Endodermal cell (in vitro differentiated cells): Measurements from ENCODE around the gene GPC6. TPM values are rescaled to one million over a fixed set of nuclear protein-coding genes. Genes with fewer than 3 reads are reported as not detected.

Experiments
- DNase-seq: peaks from one replicate; pipeline ENCODE4 v3.0.0-alpha.2; 2017
- H3K27ac ChIP-seq: 2 replicates; pipeline ENCODE4 v1.5.1; 2013; ENCODE audit warnings: mild to moderate bottlenecking, low read depth, low read length, moderate library complexity
- H3K27me3 ChIP-seq: 2 replicates; pipeline ENCODE4 v1.6.1; 2013; ENCODE audit warnings: mild to moderate bottlenecking, low read length, moderate library complexity; ENCODE audit not compliant: insufficient read depth, control insufficient read depth, poor library complexity, severe bottlenecking
- H3K36me3 ChIP-seq: 2 replicates; pipeline ENCODE4 v1.7.0; 2013; ENCODE audit warnings: mild to moderate bottlenecking, low read length, moderate library complexity; ENCODE audit not compliant: control insufficient read depth, insufficient read depth
- H3K4me1 ChIP-seq: one replicate; pipeline ENCODE4 v1.7.0; 2013; ENCODE audit warnings: low read length; ENCODE audit not compliant: control insufficient read depth, insufficient read depth
- H3K4me3 ChIP-seq: 2 replicates; pipeline ENCODE4 v1.5.1; 2013; ENCODE audit warnings: mild to moderate bottlenecking, low read length, moderate library complexity
- H3K9ac ChIP-seq: 2 replicates; pipeline ENCODE4 v1.6.1; 2013; ENCODE audit warnings: mild to moderate bottlenecking, low read length, moderate library complexity; ENCODE audit not compliant: poor library complexity, severe bottlenecking; ENCODE audit errors: extremely low read depth
- H3K9me3 ChIP-seq: 2 replicates; pipeline ENCODE4 v1.6.1; 2013; ENCODE audit warnings: mild to moderate bottlenecking, low read length, moderate library complexity; ENCODE audit not compliant: control insufficient read depth
- H3K27ac Mint-ChIP-seq: 2 replicates; pipeline ENCODE4 v1.8.0; 2020; ENCODE audit warnings: mixed read lengths
- H3K27me3 Mint-ChIP-seq: 2 replicates; pipeline ENCODE4 v1.8.0; 2021; ENCODE audit warnings: mild to moderate bottlenecking, mixed read lengths; ENCODE audit not compliant: insufficient read depth
- H3K36me3 Mint-ChIP-seq: 2 replicates; pipeline ENCODE4 v1.8.0; 2020; ENCODE audit warnings: low read depth, mixed read lengths
- H3K4me1 Mint-ChIP-seq: 2 replicates; pipeline ENCODE4 v1.8.0; 2020; ENCODE audit warnings: mixed read lengths
- H3K4me3 Mint-ChIP-seq: 2 replicates; pipeline ENCODE4 v1.8.0; 2020; ENCODE audit warnings: mild to moderate bottlenecking, moderate library complexity, mixed read lengths
- H3K9me3 Mint-ChIP-seq: 2 replicates; pipeline ENCODE4 v1.8.0; 2020; ENCODE audit warnings: mild to moderate bottlenecking, mixed read lengths
- WGBS, 2 experiments: methylation state at CpG; one replicate each; pipeline versions ENCODE4 v1.1.5 to v1.1.7; 2013; ENCODE audit warnings: missing lambda C conversion rate in 2 of 2, mixed read lengths in 1 of 2; ENCODE audit not compliant: insufficient coverage in 1 of 2, insufficient read length in 1 of 2; 5-methylcytosine and 5-hydroxymethylcytosine counted together
- total RNA-seq, 2 donors: library from RNA; stranded (reverse); fragmentation: NEBNext Ultra II Directional in 1 of 2; extraction: Animal tissue kit (Norgen Biotek cat#: 25700) in 1 of 2; gene quantifications; 2 replicates in 1 of 2; 3 replicates in 1 of 2; pipeline ENCODE4 v1.2.1, GENCODE V29; 2021
- TF ChIP-seq, protein P1 (sequence below): fragments of 200-600 bp; sonication (generic); conservative IDR thresholded peaks from 2 replicates; pipeline ENCODE4 v1.5.0; 2021; ENCODE audit warnings: antibody characterized with exemption, mild to moderate bottlenecking

GPC6 gene
- total RNA-seq, 2 donors from 2014 or later: 69.6 to 80.4 TPM

DNA sequence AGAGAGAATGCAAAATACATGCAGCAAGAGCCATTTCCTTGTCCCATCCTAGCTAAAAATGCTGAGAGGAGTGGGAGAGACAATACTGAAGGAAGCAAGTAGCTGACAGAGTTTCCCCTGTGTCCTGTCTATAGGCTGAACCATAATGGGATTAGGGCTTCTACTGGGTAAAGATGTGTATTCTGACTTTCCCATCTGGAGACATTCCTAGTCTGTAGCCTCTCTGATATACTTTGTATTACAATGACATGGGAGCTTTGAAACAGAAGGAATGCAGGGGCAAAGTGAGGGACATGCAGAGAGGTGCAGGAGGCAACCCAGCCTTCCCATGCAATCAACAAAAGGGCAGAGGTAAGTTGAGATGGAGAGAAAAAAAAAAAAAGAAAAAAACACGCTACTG, 10.5 kb upstream of the GPC6 start:
- TF ChIP-seq, protein P1, sequence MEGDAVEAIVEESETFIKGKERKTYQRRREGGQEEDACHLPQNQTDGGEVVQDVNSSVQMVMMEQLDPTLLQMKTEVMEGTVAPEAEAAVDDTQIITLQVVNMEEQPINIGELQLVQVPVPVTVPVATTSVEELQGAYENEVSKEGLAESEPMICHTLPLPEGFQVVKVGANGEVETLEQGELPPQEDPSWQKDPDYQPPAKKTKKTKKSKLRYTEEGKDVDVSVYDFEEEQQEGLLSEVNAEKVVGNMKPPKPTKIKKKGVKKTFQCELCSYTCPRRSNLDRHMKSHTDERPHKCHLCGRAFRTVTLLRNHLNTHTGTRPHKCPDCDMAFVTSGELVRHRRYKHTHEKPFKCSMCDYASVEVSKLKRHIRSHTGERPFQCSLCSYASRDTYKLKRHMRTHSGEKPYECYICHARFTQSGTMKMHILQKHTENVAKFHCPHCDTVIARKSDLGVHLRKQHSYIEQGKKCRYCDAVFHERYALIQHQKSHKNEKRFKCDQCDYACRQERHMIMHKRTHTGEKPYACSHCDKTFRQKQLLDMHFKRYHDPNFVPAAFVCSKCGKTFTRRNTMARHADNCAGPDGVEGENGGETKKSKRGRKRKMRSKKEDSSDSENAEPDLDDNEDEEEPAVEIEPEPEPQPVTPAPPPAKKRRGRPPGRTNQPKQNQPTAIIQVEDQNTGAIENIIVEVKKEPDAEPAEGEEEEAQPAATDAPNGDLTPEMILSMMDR: no peak
- Histone ChIP-seq H3K27me3 (no peaks in the 10 kb centered on the region), H3K4me1 (peaks cover 6% of the 10 kb centered on the region), H3K9ac (peak overlapping the region; percentile 98), H3K4me3 (peak overlapping the region; percentile 90), H3K9me3 (no peaks in the 10 kb centered on the region), H3K36me3 (peaks cover 7% of the 10 kb centered on the region), H3K27ac (peak overlapping the region; percentile 83)
- no peaks in the 10 kb centered on the region for H3K27me3 Mint-ChIP-seq
- H3K4me1 Mint-ChIP-seq: peaks cover 28% of the 10 kb centered on the region
- peak overlapping the region; percentile 95 for H3K27ac Mint-ChIP-seq
- no peaks in the 10 kb centered on the region for H3K36me3 Mint-ChIP-seq
- H3K4me3 Mint-ChIP-seq: peak overlapping the region; percentile 50
- peak; percentile 90 for DNase-seq
- no peaks in the 10 kb centered on the region for H3K9me3 Mint-ChIP-seq
- 12% methylated on average over 1 of the region's 1 CpG; no CpG with 5 or more reads in 1 of the 2 experiments for WGBS, 2 experiments

DNA sequence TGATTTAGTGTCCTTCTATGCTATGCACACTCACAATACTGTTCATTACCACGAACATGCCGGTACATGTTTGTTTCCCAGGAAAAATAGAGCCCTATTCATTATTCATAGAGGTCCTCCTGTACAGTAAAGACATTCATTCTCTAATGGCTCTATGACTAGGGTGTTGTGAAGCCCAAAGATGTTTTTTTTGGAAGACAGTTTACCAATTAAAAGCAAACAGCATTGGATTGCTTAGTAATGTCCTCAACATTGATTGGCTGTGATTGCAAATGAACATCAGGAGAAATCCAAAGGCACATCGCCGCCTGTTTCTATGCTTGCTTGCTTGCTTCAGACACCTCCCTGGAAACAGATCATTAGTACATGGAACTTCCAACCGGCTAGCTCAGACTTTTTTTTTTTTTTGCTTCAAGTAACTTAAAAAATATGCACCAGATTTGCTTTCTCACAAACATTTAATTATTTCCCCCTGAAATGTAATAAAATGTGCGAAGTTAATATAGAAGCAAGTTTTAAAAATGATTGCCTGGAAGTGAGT, 8.8 kb upstream of the GPC6 start:
- no peak overlapping the region for H3K27ac ChIP-seq

DNA sequence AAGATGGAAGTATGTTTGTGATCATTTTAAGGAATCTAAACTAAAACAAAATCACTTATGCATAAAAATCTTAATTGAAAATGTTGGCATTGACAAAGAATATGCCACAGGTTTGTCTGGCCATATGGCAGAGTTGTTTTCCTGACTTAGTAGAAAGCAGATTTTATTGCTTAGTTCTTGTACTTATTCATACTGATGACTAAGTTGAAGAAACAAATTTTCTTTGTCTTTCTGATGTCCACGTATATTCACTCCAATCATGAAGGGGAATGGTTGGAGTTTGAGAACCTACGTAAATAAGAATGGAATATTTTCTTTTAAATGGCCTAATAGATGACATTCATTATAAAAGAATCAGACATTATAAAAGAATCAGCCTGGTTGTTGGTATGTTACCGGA, 8.0 kb upstream of the GPC6 start:
- Mint-ChIP-seq H3K4me1 (peaks cover 38% of the 10 kb centered on the region), H3K27me3 (no peaks in the 10 kb centered on the region), H3K27ac (no peak overlapping the region), H3K36me3 (no peaks in the 10 kb centered on the region), H3K4me3 (no peak overlapping the region), H3K9me3 (no peaks in the 10 kb centered on the region)
- TF ChIP-seq, protein P1: no peak
- Histone ChIP-seq H3K4me3 (peak overlapping the region; percentile 90), H3K27ac (no peak overlapping the region), H3K4me1 (peaks cover 6% of the 10 kb centered on the region), H3K27me3 (no peaks in the 10 kb centered on the region), H3K9ac (peak overlapping the region; percentile 98), H3K9me3 (no peaks in the 10 kb centered on the region), H3K36me3 (peaks cover 22% of the 10 kb centered on the region)
- no peak for DNase-seq
- 96% methylated on average over 3 of the region's 3 CpGs; no CpG with 5 or more reads in 1 of the 2 experiments for WGBS, 2 experiments

More for the DNA sequence above, 8.8 kb upstream of the GPC6 start:
- Histone ChIP-seq H3K9ac (peak overlapping the region; percentile 98), H3K36me3 (peaks cover 18% of the 10 kb centered on the region), H3K27me3 (no peaks in the 10 kb centered on the region), H3K9me3 (no peaks in the 10 kb centered on the region), H3K4me3 (peak overlapping the region; percentile 90), H3K4me1 (peaks cover 6% of the 10 kb centered on the region)
- no peaks in the 10 kb centered on the region for H3K9me3 Mint-ChIP-seq
- peak overlapping the region; percentile 95 for H3K27ac Mint-ChIP-seq
- TF ChIP-seq, protein P1: no peak
- peaks cover 32% of the 10 kb centered on the region for H3K4me1 Mint-ChIP-seq
- WGBS, 2 experiments: 42 to 63% methylated on average over 4 to 6 of the region's 6 CpGs
- H3K27me3 Mint-ChIP-seq: no peaks in the 10 kb centered on the region
- H3K4me3 Mint-ChIP-seq: peak overlapping the region; percentile 50
- peak; percentile 51 for DNase-seq
- no peaks in the 10 kb centered on the region for H3K36me3 Mint-ChIP-seq
